Gastrocnemius medialis (tissue), 4 donors: ENCODE data around the gene C22orf23.

Experiments used
- CTCF ChIP-seq, 5 experiments: fragments of 450-650 bp in 3 of 5; fragments of 200-600 bp in 2 of 5; sonication (generic) in 2 of 5; IDR thresholded peaks in 4 of 5; conservative IDR thresholded peaks in 1 of 5; 1 replicate in 4 of 5; 2 replicates in 1 of 5; pipeline ENCODE4 v1.5.1; 2016 to 2019; ENCODE audit warnings: antibody characterized with exemption in 5 of 5, mild to moderate bottlenecking in 3 of 5, moderate library complexity in 3 of 5
- POLR2A ChIP-seq, 2 donors: fragments of 450-650 bp; IDR thresholded peaks; one replicate each; pipeline ENCODE4 v1.6.1; 2017; ENCODE audit warnings: antibody characterized with exemption in 2 of 2, mild to moderate bottlenecking in 2 of 2, moderate library complexity in 2 of 2

- TF ChIP-seq CTCF (IDR thresholded peaks at IDR 0.05 in 4 of 5, conservative IDR thresholded peaks at IDR 0.05 in 1 of 5) (no peak), POLR2A (IDR thresholded peaks at IDR 0.05) (no peak)
Measured at GRCh38 chr22:37953062-37953436, 352 bp downstream of the C22orf23 start.
